GM12874 (cell line): ENCODE results near the gene NAA25.

Experiments
- TF ChIP-seq, protein P1 (sequence below): IDR thresholded peaks from 2 replicates; pipeline ENCODE4 v1.5.1; 2011; ENCODE audit warnings: low read depth, mild to moderate bottlenecking, control low read depth, low read length, moderate library complexity; ENCODE audit not compliant: insufficient read depth

NAA25 gene

DNA sequence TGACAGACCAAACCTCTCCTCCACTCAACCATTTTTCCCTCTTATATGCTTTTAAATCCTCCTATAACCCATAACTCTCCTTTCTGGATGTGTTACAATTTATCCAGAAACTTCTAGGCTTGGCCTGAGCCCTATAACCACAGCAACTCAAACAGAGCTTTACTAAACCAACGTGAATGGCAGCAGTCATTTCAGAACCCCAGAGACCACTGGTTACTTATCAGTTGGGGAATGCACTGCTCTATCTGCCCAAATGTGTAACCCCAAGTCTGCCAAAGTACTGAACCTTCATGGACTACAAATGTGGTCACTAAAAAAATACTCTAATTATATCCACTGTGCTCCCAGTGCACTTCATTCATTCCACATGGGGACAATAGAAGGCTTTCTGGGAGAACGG is 42.0 kb downstream of the NAA25 start:
- TF ChIP-seq, protein P1, sequence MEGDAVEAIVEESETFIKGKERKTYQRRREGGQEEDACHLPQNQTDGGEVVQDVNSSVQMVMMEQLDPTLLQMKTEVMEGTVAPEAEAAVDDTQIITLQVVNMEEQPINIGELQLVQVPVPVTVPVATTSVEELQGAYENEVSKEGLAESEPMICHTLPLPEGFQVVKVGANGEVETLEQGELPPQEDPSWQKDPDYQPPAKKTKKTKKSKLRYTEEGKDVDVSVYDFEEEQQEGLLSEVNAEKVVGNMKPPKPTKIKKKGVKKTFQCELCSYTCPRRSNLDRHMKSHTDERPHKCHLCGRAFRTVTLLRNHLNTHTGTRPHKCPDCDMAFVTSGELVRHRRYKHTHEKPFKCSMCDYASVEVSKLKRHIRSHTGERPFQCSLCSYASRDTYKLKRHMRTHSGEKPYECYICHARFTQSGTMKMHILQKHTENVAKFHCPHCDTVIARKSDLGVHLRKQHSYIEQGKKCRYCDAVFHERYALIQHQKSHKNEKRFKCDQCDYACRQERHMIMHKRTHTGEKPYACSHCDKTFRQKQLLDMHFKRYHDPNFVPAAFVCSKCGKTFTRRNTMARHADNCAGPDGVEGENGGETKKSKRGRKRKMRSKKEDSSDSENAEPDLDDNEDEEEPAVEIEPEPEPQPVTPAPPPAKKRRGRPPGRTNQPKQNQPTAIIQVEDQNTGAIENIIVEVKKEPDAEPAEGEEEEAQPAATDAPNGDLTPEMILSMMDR: no peak

GRCh38 chr12:112063273-112063672 is 45.3 kb downstream of the NAA25 start:
- TF ChIP-seq, protein P1: no peak

DNA sequence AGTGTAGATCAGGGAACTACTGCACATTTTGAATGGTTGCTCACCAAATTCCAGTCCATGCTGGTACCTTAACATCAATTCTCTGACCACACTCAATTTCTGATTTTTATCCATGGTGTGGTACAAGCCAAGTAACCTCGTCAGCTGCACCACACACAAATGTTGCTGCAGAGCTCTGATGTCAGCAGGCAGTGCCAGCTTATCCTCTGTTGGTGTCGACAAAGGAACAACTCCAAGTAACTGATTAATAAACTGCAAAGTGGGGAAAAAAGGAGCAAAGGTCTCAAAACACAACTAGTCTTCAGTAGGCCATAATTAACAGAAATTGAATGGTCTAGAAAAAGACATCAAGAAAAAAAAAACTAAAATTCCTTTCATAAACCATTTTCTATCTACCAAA is 47.4 kb downstream of the NAA25 start:
- TF ChIP-seq, protein P1: no peak

DNA sequence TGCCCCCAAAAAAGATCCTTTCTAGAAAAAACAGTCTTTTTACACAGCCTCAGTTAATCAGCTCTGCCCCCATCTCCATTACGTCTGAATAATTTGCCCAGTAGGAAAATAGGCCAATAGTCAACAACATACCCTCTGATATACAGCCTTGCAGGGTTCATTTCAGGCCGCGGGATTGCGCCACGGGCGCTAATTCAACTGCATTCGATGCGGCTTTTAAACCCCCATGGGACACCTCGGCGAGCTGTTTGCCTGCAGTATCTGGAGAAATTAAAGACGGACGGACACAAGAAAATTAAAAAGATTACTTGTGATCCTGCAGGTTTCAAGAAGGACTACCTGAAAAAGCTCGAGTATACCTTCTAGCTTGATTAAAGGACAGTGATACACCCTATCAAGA is 59.2 kb downstream of the NAA25 start:
- TF ChIP-seq, protein P1: no peak

GRCh38 chr12:112046003-112046402 is 62.6 kb downstream of the NAA25 start:
- TF ChIP-seq, protein P1: no peak

DNA sequence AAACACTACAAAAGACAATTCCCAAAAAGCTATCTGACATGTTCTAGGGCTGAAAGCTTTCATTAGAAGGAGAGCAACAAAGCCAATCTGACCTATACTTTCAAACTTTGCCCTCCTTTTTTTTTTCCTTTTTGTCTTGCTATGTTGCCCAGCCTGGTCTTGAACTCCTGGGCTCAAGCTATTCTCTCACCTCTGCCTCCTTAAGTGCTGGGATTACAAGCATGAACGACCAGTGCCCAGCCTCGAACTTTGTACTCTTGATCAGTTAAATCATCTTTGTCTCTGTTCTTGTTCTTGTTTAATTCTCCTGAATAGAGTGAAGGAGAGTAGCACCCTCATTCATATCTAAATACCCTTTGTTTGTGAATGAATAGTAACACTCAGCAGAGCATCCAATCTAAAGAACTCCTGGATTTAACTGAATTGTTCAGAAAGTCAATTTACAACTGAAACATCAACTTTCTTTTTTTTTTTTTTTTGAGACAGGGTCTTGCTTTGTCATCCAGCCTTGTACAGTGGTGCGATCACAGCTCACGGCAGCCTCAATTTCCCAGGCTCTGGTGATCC is 73.3 kb downstream of the NAA25 start:
- TF ChIP-seq, protein P1: no peak

- TF ChIP-seq, protein P1: no peak
Measured at GRCh38 chr12:112032292-112032691, 76.3 kb downstream of the NAA25 start.
